GM23338 (cell line): ENCODE measurements around the gene ERC1. TPM values are rescaled to one million over a fixed set of nuclear protein-coding genes. Genes with fewer than 3 reads are reported as not detected.

Experiments
- POLR2AphosphoS5 ChIP-seq: IDR thresholded peaks from 2 replicates; pipeline ENCODE4 v1.6.1; 2016; ENCODE audit warnings: antibody characterized with exemption, low read depth
- ZNF462 ChIP-seq: fragments of 250-450 bp; sonication (Bioruptor Pico); IDR thresholded peaks from 2 replicates; pipeline ENCODE4 v1.5.0; 2020; ENCODE audit warnings: mild to moderate bottlenecking, moderate library complexity
- polyA plus RNA-seq: library from polyadenylated mRNA; unstranded; fragments of >200 nt; fragmentation: Nextera tagmentation; extraction: Ambion mirVana; gene quantifications from 2 replicates; pipeline ENCODE4 v1.2.1, GENCODE V29; 2016
- total RNA-seq: library from RNA; depleted of rRNA; stranded (reverse); fragments of >200 nt; shearing (Covaris generic); gene quantifications from 2 replicates; pipeline ENCODE4 v1.2.3, GENCODE V29; 2014; rRNA removed

Gene ERC1
- total and polyA plus RNA-seq, 2 experiments from 2014 or later, result 28.1 to 35.3 TPM

- TF ChIP-seq ZNF462 (CRISPR knock-in tag) (no peak), POLR2AphosphoS5 (no peak)
Observed at GRCh38 chr12:1544996-1545700, 554.1 kb downstream of the ERC1 start (continued).

Other genes starting within 250 kb of the ERC1 start
- gene WNK1, start 238.6 kb upstream of the ERC1 start, total RNA-seq, result 114 and 119 TPM in 2 replicates
- gene WNK1, start 238.6 kb upstream of the ERC1 start, polyA plus RNA-seq, result 74.9 and 86.8 TPM in 2 replicates
- gene RAD52, start 41.5 kb upstream of the ERC1 start, total RNA-seq, result 12.5 and 21.3 TPM in 2 replicates
- gene RAD52, start 41.5 kb upstream of the ERC1 start, polyA plus RNA-seq, result 8.7 and 10.9 TPM in 2 replicates